ENCODE results near the gene COQ8B.

GRCh38 chr19:40703029-40703755 is 13.5 kb downstream of the COQ8B start:
- TF ChIP-seq CTCF (IDR thresholded peaks at IDR 0.05; ENCODE audit: low read length) (no peak), EZH2 (IDR thresholded peaks at IDR 0.05; ENCODE audit: borderline replicate concordance, low read length) (no peak)

Data from OCI-LY1 (cell line).